Astrocyte (in vitro differentiated cells and primary cell): ENCODE measurements around the gene ZNF628.

Experiments used
- CTCF ChIP-seq: IDR thresholded peaks from 2 replicates; pipeline ENCODE4 v1.5.1; 2011; ENCODE audit warnings: low read depth, mild to moderate bottlenecking, inconsistent platforms, low read length, moderate library complexity; ENCODE audit not compliant: insufficient read depth
- EZH2 ChIP-seq: IDR thresholded peaks from 2 replicates; pipeline ENCODE4 v1.6.1; 2012; ENCODE audit warnings: mild to moderate bottlenecking, low read length, inconsistent platforms; ENCODE audit not compliant: insufficient read depth

DNA sequence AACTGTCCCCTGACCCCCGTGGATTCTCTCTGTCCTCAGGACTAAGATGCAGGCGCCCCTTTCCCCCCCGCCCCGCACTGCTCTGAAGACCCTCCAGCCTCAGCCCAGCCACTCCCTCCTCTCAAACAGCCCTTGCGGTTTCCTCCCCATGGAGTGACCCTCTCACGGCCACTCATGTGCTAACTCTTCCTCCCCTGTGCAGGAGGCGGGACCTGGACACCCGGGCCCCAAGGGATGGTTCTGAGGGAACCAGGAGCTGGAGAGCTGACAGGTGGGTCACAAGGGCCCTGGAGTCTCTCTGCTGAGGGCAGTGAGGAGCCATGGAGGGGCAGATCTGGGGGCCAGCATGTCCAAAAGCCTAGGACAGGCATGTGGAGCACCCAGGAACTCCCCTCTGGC lies 16.9 kb upstream of the ZNF628 start:
- TF ChIP-seq CTCF, result no peak
- TF ChIP-seq EZH2, result no peak
